Ovary (tissue), 9 donors: ENCODE results near the gene CSMD2. TPM values are rescaled to one million over a fixed set of nuclear protein-coding genes. Genes with fewer than 3 reads are reported as not detected.

ENCODE experiments used
- DNase-seq, 5 donors: peaks; one replicate each; pipeline ENCODE4 v3.0.0-alpha.2; 2019 to 2020
- H3K27ac ChIP-seq, 2 donors: fragments of 200-600 bp; one replicate each; pipeline versions ENCODE4 v1.5.1 to v1.8.0; 2019 to 2022
- H3K27me3 ChIP-seq: fragments of 200-600 bp; one replicate; pipeline ENCODE4 v1.8.0; 2022
- H3K36me3 ChIP-seq: fragments of 200-600 bp; sonication (generic); one replicate; pipeline ENCODE4 v1.5.1; 2019
- H3K4me1 ChIP-seq: one replicate; pipeline ENCODE4 v1.8.1; 2013; ENCODE audit warnings: mild to moderate bottlenecking, moderate library complexity; ENCODE audit not compliant: insufficient read depth
- H3K4me3 ChIP-seq: fragments of 200-600 bp; sonication (generic); one replicate; pipeline ENCODE4 v1.5.1; 2017
- H3K9me3 ChIP-seq, 2 donors: fragments of 200-600 bp in 1 of 2; sonication (generic) in 1 of 2; one replicate each; pipeline versions ENCODE4 v1.5.1 to v1.8.1; 2013 to 2019; ENCODE audit warnings: mild to moderate bottlenecking in 1 of 2, moderate library complexity in 1 of 2
- CTCF ChIP-seq, 3 donors: fragments of 450-650 bp in 2 of 3; fragments of 200-600 bp in 1 of 3; IDR thresholded peaks; one replicate each; pipeline versions ENCODE4 v1.5.1 to v1.8.0; 2016 to 2022; ENCODE audit warnings: antibody characterized with exemption in 3 of 3, mild to moderate bottlenecking in 1 of 3
- EP300 ChIP-seq: sonication (generic); formaldehyde crosslinking; IDR thresholded peaks from one replicate; pipeline ENCODE4 v1.6.1; 2017; ENCODE audit warnings: antibody characterized with exemption
- POLR2A ChIP-seq: fragments of 450-650 bp; IDR thresholded peaks from one replicate; pipeline ENCODE4 v1.6.1; 2017; ENCODE audit warnings: antibody characterized with exemption, mild to moderate bottlenecking, moderate library complexity
- WGBS, 3 donors: extraction: QIAGEN DNeasy Blood & Tissue Kit in 1 of 3; methylation state at CpG; one replicate each; pipeline versions ENCODE4 v1.1.5 to v1.1.7; 2013 to 2017; 5-methylcytosine and 5-hydroxymethylcytosine counted together
- intact Hi-C, 4 donors: fragments of 100-400 bp; cut with DNase I; formaldehyde crosslinking; loops; one replicate each; pipeline versions ENCODE4 v1.11.0 to v1.15.1; 2022 to 2023
- polyA plus RNA-seq, 2 donors: library from polyadenylated mRNA; stranded (reverse); fragments of 200-250 nt in 1 of 2; fragments of 350-450 nt in 1 of 2; fragmentation: Illumina TruSeq in 1 of 2; extraction: RNeasy Lipid Tissue Mini Kit (QIAGEN cat#74804) in 1 of 2; gene quantifications; one replicate each; pipeline ENCODE4 v1.2.3, GENCODE V29; 2013 to 2014
- total RNA-seq, 7 donors: library from RNA; depleted of rRNA in 2 of 7; stranded (reverse); fragments of >200 nt in 2 of 7; fragmentation: NEBNext Ultra II Directional in 3 of 7; extraction: Animal tissue kit (Norgen Biotek cat#: 25700) in 3 of 7; gene quantifications; one replicate each; pipeline versions ENCODE4 v1.1.0 to v1.2.4, GENCODE V29; 2016 to 2023
- donor health status: DM: no; HTN: no; CAD: no; lungs with moderate emphysema.
- donor health status: DM: no; HTN: no; CAD: no.
- donor health status: Bipolar disorder and iron deficiency.
- donor health status: DM: yes; HTN: yes; CAD: no.
- donor health status: DM: no; HTN: no; CAD: no.
- donor health status: DM: yes; HTN: yes; CAD: no.

CSMD2 gene
- total and polyA plus RNA-seq, 9 donors, result 0.04 to 1.6 (median 0.18) TPM; not detected in 3

- WGBS, 3 donors, result 26 to 41% (median 38%) methylated on average over 5 of the region's 5 CpGs
- no peak for DNase-seq
- Histone ChIP-seq H3K36me3 (no peaks in the 10 kb centered on the region), H3K9me3 (no peaks in the 10 kb centered on the region), H3K27ac (no peak overlapping the region), H3K27me3 (no peaks in the 10 kb centered on the region), H3K4me1 (no peaks in the 10 kb centered on the region), H3K4me3 (no peak overlapping the region)
- TF ChIP-seq CTCF (IDR thresholded peaks at IDR 0.05) (no peak), EP300 (no peak), POLR2A (no peak)
- intact Hi-C loops, result no loop called here
Observed at GRCh38 chr1:33828059-33828458, 337.0 kb downstream of the CSMD2 start.

- Histone ChIP-seq H3K4me1 (no peaks in the 10 kb centered on the region), H3K27ac (no peak overlapping the region), H3K9me3 (no peaks in the 10 kb centered on the region), H3K27me3 (no peaks in the 10 kb centered on the region), H3K36me3 (no peaks in the 10 kb centered on the region), H3K4me3 (no peak overlapping the region)
- WGBS, 3 donors, result 82 to 83% (median 83%) methylated on average over 5 of the region's 5 CpGs
- TF ChIP-seq EP300 (no peak), POLR2A (no peak), CTCF (IDR thresholded peaks at IDR 0.05) (no peak)
- DNase-seq, result no peak
- intact Hi-C loops, result no loop called here
Observed at GRCh38 chr1:33826711-33827110, 338.3 kb downstream of the CSMD2 start.

- H3K36me3 ChIP-seq, result no peaks in the 10 kb centered on the region
- no peak overlapping the region for H3K4me3 ChIP-seq
- TF ChIP-seq CTCF (IDR thresholded peaks at IDR 0.05), result no peak
- no peak for TF ChIP-seq POLR2A
- TF ChIP-seq EP300, result no peak
- H3K4me1 ChIP-seq, result no peaks in the 10 kb centered on the region
- intact Hi-C loops, result no loop called here
- no peaks in the 10 kb centered on the region for H3K27me3 ChIP-seq
- no peaks in the 10 kb centered on the region for H3K9me3 ChIP-seq
- no peak for DNase-seq
- H3K27ac ChIP-seq, result no peak overlapping the region
Observed at GRCh38 chr1:33826311-33826710, 338.7 kb downstream of the CSMD2 start.

GRCh38 chr1:33825506-33825905 is 339.5 kb downstream of the CSMD2 start:
- intact Hi-C loops, result no loop called here
- H3K27ac ChIP-seq, result no peak overlapping the region
- no peak overlapping the region for H3K4me3 ChIP-seq
- DNase-seq, result no peak
- no peaks in the 10 kb centered on the region for H3K9me3 ChIP-seq
- TF ChIP-seq POLR2A, result no peak
- no peaks in the 10 kb centered on the region for H3K27me3 ChIP-seq
- 60 to 69% (median 60%) methylated on average over 10 of the region's 10 CpGs for WGBS, 3 donors
- no peaks in the 10 kb centered on the region for H3K4me1 ChIP-seq
- no peaks in the 10 kb centered on the region for H3K36me3 ChIP-seq

GRCh38 chr1:33824971-33825370 is 340.1 kb downstream of the CSMD2 start:
- Histone ChIP-seq H3K4me3 (no peak overlapping the region), H3K27ac (no peak overlapping the region), H3K4me1 (no peaks in the 10 kb centered on the region), H3K9me3 (no peaks in the 10 kb centered on the region), H3K27me3 (no peaks in the 10 kb centered on the region), H3K36me3 (no peaks in the 10 kb centered on the region)
- intact Hi-C loops, result no loop called here
- no peak for DNase-seq
- WGBS, 3 donors, result 18 to 43% (median 19%) methylated on average over 1 of the region's 1 CpG
- TF ChIP-seq POLR2A, result no peak
- TF ChIP-seq EP300, result no peak
- no peak for TF ChIP-seq CTCF (IDR thresholded peaks at IDR 0.05)
